NT2/D1 (cell line): Measurements from ENCODE around the gene L2HGDH.

ENCODE experiments used
- SUZ12 ChIP-seq: IDR thresholded peaks from 2 replicates; pipeline ENCODE4 v1.6.1; 2011; ENCODE audit not compliant: insufficient read length, insufficient read depth; ENCODE audit errors: extremely low read depth
- YY1 ChIP-seq: IDR thresholded peaks from 2 replicates; pipeline ENCODE4 v1.6.1; 2011; ENCODE audit not compliant: insufficient read length, insufficient read depth
- ZNF274 ChIP-seq: IDR thresholded peaks from 2 replicates; pipeline ENCODE4 v1.6.1; 2011; ENCODE audit warnings: mild to moderate bottlenecking, low read depth, low read length

DNA sequence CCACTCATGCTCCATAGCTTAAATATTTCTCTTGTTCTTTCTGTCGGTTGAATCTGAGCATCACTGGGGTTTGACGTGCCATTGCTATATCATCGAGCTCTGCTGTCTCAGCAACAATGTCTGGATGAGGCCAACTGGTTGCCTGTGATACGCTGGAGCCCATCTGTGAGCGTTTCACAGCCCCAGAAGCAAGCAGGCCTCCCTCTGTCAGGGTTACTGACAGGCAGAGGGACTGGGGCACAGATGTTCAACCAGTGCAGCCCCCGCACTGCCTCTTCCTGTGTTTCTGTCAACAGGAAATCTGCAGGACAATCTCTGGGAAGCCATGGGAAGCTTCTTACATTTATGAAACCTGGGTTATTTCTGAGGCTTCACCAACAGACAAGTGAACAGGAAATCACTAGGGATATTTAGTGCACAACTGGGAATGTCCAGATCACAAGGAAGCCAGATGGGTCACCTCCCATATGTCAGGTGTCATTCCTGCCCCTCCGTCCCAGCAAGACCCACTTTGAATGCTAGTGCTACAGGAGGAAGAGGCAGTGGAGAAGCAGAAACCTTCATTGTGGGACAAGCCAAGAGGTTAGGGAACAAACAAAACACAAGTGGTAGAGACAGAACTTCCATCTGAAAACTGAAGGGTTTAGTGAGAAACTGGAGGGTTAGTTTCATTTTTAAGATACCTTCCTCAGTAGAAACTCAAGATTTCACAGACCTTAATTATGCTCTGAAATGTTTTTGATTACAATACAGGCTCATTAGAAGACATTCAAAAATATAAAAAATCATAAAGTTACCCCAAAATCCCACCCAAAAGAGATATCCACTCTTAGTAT is 24.2 kb upstream of the L2HGDH start:
- TF ChIP-seq SUZ12 (no peak), YY1 (no peak), ZNF274 (no peak)
